Activated CD4-positive, alpha-beta T cell treated with anti-CD3 and anti-CD28 coated beads, Interleukin-2, amount 50 U/mL, for 4 hours (primary cell): ENCODE results near the gene HIVEP3.

Experiments used
- DNase-seq, 2 experiments: peaks; one replicate each; pipeline ENCODE4 v3.0.0-alpha.2; 2020

The HIVEP3 gene

DNA sequence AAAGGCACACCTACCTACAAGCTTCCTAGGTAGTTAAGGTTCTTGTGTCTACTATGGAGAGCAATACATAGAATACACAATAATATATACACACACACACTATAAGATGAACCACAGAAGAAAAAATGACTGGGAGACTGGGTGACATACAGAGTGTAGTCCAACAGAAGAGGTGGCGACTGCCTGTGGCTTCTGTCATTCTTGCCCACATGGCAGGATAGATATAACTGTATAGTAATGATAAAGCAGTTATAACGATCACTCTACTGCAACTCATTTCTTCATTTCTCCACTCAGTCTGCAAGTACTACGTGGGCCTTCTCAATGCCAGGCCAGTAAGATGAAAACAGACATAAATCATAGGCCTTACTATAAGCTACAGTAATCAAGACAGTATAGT, 320.4 kb downstream of the HIVEP3 start:
- no peak for DNase-seq

DNA sequence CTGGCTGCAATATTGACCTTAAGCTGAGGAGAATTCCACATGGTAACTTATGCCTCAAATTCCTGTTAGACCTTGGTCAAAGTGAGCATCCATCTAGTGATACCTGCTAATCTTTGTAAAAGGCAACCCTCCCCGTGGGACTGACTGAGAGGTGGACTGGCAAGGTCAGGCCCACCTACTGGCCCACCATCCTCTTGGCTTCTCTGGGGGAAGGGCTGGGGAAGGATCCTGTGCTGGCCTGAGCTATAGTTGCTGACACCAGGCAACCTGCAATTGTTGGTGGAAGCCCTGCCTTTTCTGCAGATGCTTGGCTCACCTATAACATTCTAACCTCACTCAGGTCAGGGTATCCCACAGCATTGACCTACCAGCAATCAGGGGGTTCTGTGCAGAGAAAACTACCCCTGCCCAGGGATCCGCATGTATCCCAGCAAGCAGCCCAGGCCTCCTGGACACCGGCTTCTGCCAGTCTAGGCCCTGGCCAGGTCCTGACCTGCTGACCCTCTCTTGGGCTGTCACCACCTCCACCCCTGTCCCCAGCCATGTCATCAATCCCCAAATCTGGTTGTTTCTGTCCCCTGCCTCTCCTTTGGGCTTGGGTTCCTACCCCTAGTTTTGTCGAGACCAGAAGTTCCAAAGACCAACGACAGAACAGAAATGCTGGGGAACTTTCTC, 326.1 kb downstream of the HIVEP3 start:
- no peak for DNase-seq

DNA sequence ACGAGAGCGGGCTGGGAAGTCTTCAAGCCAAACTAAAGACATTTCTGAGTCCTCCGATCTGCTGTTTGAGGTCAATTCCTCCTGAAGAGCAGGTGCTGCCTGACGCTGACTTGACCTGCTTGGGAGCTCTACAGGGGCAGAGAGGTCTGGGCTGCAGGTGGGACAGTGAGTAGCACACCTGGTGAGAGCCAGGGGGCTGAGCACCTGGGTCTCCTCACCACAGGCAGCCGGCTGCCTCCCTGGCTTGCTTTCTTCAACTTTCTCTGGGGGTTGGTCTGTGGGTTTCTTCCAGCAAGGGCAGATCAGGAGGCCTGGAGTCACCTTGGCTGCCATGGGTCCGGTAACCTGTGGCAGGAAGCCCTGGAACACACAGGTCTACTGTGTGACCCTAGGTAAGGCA, 326.8 kb downstream of the HIVEP3 start:
- DNase-seq, result no peak

DNA sequence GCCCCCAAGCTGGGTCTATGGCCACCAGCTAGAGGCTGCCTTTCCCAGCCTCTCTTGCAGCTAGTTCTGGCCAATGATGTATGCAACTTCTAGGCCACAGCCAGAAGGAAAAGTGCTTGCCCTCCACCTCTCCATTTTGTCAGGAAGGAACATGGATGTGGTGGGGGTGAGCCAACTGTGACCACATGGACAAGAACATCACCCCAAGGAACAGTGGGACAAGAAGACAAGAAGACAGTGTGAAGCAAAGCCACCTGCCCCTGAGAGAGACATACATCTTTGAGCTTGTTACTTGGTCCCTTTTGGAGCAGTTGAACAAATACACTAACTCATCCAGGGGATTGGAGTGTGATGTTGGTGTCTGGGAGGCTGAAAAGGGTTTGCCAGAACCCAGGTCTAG, 328.4 kb downstream of the HIVEP3 start:
- no peak for DNase-seq

DNA sequence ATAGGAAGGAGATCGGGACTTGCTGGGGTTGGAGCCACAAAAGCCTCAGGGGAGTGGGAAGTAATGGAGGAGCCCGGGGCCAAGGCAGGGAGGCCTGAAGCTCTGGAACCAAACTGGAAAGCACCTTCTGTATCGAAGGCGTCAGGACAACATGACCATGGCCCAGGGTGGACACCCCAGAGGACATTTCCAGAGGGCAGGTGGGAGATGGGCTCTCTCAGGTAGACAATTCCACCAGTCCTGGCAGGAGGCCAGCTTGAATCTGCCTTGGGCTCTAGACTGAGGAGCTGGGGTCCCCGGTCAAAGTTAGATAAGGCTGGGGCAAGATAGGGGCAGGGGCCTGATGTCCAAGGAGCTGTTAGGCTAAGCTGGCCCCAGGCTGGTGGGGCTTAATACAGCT, 329.3 kb downstream of the HIVEP3 start:
- no peak for DNase-seq

DNA sequence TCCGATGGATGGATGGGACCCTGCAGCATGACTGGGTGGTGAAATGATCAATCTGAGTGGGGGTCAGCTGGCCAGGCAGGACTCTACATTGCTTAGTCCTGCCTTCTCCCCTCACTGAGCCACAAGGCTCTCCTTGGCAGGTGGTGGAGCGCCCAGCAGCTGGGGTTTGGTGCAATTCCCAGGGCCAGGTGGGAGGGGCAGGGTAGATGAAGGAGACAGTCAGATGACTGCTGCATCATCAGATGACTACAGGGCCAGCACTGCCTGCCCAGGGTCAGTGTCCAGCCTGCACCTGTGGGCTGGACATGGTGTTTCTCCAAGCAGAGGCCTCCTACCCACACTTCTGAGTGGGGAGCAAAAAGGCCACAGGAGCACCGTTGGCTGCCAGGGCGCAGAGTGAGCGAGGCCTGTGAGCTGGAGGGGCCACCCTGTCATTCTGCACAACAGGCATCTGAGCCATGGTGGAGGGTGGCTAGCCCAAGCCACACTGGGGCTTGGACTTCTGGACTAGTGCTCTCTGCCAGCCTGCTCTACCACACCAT, 330.3 kb downstream of the HIVEP3 start:
- no peak for DNase-seq

DNA sequence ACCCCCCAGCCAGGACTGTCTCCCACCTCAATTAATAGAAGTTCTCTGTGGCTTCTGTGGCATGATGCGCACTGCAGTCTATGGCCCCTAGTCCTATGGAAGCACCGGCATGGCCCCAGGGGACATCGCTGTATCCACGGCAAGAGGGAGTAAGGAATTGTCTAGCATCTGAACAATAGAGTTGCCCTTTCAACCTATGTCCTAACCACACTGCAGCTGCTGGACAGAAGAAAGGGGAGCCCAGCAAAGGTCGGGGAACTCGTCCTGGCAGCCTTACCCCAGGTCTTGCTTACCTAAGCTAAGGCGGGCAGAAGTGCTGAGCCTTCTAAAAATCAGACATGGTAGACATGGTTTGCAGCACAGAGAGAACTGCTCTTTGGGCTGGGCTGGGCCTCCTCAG, 330.9 kb downstream of the HIVEP3 start:
- no peak for DNase-seq

DNA sequence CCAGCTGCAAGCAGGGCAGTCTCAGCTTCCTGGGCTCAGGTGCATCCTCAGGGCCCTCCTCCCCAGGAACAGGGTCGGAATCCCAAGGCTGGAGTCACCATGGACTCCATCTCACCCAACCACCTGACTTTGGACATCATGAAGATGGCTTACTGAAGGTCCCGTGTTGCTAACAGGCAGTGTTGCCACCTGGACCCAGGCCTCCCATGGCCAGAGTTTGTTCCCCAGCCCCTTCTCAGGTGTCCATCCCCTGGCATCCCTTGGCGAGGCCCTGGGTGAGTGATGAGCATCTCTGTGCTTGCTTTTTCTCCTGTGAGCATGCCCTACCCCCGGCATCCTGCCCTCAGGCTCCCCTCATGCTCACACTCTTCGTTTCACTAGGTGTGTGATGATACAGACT, 332.5 kb downstream of the HIVEP3 start:
- no peak for DNase-seq

DNA sequence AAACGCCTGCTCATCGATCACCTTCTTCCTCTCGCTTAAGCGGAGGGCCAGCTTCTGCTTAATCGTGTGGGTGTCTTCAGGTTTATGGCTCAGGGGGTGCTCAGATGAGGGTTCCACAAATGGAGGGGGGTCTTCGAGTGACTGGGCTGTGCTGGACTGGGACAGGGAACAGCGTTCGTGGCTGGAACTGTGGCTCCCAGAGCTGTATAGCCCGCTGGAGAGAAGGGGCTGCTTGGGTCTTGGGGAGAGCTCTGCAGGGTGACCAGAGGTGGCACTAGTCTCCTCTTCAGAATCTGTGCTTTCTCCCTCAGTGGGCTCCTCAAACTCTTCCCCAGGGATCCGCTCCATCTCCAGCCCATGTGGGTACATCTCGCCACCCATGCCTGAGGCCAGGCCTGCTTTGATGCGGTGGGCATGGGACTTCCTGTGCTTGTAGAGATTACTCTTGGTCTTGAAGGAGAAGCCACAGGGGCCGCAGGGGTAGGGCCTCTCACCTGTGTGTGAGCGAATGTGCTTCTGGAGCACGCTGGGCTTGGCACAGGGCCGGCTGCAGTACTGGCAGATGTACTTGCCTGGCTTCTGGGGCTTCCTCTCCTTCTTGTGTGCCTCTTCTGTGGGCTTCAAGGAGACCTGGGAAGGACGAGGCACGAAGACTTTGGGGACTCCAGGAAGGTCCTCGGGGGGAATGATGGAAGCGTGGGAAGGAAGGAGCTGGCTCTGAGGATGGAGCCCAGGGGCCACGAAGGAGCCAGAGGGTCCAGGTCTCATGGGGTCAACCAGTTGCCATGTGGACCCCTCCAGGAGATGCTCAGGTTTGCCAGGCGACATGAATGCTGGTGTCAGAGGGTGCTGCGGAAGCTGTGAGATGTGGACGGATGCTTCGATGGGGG, 334.8 kb downstream of the HIVEP3 start:
- no peak for DNase-seq

DNA sequence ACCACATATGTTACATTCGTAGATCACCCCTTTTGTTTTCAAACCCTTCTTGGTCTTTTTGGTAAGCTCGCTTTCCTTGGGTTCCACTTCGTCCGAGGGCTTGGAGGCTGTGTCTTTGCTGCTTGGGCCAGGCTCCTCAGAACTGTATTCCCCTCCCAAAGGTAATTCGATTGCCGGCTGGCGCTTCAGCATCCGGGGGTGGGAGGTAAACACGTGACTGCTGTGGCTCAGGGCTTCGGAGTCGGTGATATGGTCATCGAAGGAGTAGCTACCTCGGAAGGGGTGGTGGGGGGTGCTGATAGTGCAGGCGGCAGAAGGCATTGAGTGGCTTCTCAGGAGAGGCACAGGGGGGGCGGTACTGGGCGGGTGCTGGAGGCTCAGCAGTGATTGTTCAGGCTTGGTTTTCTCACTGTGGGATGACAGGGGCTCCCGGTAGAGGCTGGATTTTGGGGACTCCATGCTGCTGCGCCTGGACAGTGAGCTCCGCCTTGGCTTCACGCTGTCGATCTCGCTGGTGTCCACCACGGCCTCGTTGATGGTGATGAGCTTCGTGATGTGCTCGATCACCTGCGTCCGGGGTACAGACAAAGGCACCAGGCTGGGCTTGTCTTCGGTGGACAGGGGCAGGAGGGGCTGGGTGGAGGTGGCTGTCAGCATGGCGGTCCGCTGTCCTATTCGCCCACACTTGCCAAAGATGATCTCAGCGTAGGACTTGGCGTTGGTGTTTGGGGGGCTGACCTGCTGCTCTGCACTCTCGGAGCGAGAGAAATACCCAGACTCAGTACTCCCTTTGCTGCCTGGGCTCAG, 335.7 kb downstream of the HIVEP3 start:
- no peak for DNase-seq

DNA sequence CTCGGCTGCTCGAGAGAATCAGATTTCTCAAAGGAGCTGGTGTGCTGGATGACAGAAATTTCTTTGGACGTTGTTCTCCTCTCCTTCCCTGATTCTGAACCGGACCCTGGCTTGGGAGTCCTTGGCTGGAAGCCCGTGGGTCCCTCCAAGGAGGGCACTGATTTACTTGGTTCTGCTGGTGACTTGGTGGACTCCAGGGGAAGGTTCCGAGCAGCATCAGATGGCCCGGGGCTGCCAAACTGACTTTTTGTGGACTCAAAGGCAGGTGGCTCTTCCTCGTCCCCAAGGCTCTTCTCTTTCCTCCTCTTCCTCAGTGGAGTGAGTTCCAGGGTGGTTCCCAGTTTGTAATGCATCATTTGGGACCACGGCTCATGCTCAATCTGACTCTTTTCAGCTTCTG, 336.4 kb downstream of the HIVEP3 start:
- no peak for DNase-seq

DNA sequence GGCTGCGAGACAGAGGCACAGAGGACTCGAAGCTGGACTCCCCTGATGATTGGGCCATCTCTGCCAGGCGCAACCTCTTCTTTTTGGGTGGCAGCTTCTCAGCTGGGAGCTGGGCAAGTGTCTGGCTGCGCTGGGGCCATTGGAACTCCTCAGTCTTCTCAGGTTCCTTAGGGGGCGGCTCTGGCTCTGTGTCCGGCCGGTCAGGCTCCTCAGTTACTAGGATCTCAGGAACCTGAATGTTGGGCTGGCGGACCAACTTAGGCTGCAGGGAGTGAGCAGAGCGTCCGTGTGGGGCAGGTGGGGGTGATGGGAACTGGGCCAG, 336.8 kb downstream of the HIVEP3 start:
- DNase-seq, result no peak

DNA sequence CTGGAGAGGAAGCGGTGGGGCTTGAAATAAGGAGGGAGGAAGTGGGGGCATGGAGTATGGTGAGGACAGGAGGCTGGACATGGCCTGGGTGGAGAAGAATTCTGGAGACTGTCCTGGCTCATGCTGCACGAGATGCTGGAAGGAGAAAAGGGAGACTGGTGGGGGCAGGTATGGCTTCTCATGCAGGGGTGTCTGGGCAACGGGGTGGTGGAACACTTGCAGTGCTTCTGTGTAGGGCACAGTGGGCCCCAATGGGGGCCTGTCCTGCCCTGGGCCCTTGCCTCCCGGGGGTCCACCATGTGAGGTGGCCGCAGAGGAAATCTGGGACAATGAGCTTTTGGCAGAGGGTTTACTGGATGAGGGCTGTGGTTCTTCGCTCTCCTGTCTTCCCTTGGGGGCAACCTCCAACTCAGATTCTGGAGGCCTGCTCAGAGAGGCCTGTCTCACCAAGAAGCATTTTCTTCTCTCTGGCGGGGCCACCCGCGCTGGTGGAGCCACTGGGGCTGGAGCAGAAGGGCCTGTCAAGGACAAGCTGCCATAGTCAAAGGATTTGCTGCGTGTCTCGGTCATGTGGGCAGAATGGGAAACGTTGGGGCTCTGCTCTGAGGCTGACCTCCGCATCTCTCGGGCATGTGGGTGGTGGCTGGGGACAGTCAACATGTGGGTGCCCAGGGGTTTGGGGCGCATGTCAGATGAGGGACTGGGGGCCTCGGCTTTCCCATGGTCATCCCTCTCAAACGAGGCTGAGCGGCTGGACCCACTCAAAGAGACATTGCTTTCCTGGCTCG, 337.3 kb downstream of the HIVEP3 start:
- no peak for DNase-seq

DNA sequence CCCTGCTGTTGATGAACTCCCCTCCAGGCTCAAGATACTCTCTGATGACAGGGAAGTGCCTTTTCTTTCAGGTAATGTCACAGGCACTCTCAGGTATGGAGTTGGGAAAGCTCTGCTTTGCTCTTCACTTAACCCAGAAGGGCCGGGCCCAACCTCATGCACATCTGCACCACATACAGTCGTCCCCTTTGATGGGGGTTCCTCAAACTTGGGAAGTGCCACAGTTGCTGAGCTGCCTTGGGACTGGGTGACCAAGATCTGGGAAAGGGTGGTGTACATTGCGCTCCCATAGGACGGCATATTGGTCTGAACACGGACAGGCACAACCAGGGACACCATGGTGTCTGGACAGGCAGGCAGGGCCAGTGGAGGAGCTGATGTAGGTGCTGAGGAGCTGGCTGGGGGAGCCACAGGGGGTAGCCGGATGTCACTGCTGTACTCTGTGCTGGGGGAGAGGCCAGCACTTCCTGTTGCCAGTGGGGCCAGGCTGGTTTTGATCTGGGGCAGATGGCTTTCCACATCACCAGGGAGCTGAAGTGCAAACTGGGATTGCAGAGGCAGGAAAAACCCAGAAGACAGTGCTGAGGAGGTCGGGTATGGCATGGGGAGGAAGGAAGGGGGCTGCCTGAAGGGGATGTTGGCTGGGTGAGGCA, 338.1 kb downstream of the HIVEP3 start:
- DNase-seq, result no peak

DNA sequence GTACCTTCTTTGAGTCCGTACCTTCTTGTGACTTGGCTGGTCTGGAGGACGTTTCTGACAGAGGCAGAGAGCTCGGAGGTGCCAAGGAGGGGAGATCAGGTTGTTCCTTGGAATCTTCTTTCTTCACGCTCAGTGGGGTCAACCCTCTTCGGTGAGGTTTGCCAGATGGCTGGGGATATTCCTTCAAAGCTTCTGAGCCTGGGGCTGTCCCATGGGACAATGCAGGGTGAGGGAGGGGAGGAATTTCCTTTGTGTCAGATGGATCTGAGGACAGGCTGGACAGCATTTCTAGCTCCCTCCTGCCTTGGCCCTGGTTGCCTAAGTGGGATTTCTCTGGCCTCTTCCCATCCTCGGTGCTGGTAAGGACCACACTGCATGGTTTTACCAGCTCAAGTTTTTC, 338.7 kb downstream of the HIVEP3 start:
- no peak for DNase-seq

DNA sequence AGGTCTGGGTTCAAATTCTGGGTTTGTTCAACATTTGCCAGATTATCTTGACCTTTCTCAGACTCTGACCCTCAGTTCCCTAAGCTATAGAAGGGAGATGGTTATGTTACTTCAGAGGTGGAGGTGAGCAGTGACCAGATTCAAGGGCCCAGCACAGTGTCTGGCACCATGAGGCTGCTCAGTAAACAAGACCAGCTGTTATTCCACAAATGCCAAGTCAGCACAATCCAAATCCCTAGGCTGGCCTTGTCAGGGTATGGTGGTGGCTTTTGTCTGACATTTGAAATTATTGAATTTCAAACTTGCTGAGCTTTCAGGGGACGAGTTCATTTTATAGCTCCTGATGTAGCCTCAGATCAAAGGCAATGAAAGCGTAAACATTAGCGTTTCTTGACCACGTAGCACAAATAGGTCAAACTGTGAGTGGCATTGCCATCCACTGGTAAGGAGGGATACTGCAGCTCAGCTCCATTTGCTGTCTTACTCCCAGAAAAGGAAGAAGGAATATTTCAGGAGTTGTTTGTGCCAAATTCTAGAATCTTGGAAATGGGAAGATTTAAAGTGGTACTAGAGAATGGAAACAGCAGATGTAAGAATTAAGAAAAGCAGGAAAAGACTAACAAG, 339.9 kb downstream of the HIVEP3 start:
- DNase-seq, result no peak

DNA sequence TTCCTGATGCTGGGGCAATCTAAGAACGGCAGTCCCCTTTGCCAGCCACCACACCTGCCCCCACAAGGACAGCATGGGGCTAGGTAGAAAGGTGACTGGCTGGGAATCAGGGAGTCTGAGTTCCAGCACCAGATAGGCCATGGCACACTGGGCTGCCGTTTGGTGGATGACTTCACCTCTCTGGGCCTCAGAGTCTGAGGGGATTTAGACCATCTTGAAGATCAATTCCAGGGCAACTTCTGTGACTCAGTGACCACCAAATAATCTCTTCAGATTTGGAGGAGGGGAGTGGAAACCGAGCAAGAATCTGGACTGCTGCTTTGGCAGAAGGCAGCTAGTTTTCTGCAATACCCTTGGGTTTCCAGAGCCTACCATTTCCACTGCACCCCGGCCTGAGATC, 342.1 kb downstream of the HIVEP3 start:
- no peak for DNase-seq

DNA sequence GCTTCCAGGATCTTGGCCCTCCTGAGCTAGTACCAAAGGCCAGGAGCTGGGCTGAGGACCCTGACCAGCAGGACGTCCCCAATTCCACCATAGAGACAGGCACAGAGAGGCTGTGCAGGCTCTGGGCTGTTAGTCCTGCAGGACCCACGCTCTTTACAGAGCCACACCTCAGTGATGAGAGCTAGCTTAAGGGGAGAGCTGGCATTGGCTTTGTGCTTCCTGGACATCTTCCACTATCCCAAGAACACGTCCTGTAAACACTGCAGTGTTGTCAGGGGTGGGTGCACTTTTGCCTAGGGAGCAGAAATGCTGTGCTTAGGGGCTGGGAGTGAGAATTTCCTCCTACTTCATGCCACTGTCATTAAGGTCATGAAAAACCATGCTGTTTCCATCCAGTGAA, 342.5 kb downstream of the HIVEP3 start:
- DNase-seq, result no peak

DNA sequence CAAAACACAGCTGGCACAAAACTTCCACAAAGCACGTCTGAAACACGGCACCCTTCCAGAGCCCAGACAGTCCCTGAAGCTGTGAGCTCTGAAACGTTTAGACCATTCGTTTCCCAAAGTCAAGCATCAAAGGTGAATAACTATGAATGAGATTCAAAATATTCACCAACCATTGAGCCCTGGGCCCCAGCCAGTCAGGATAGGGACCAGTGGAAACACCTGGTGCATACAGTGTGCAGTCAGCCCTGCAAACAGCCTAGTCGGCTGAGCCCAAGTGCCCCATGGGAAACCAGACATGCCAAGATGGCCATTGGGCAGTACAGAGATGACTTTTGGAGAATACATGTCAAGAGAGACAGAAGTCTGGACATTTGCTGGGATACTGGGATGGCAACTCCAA, 343.9 kb downstream of the HIVEP3 start:
- no peak for DNase-seq

DNA sequence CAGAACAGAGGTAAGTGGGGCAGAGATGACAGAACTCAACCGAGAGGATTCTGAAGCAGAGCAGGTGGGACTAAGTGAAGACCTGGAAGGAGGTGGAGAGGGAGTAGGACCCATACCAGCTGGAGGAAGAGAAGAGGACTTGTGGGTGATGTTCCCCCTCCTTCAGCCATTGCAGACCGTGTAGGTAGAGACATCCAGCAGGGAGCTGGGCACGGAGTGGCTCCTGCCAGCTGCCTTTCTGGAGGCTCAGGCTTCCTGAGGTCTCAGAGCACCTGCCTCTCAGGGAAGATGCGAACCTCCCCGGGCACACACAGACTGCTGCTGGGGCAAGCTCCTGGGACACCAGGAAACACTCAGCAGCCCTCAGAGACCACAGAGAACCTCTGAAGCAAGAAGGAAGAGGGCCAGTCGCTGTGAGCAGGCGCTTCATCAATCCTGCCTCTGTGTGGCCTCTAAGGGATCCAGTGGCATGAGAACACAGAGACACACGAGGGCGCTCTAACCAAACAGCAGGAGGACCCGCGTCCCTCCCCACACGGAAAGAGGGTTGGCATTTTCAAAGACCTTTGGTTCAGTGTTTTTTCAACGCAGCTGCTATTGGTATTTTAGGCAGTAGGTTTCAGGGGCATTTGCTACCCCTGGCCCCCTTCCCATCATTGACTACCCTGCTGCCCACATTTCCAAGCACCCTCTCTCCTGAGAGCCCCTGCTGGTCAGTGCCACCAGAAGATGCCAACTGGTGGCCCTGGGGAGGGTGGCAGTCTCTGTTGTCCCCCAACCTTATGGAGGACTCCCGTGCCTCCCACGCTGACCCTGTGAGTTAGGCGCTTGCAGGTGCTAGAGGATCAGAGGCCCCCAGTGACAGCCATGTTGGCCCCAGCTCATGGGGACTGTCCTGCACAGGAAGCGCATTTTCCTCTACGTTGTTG, 344.7 kb downstream of the HIVEP3 start:
- peak; percentile 79 to 80 for DNase-seq

DNA sequence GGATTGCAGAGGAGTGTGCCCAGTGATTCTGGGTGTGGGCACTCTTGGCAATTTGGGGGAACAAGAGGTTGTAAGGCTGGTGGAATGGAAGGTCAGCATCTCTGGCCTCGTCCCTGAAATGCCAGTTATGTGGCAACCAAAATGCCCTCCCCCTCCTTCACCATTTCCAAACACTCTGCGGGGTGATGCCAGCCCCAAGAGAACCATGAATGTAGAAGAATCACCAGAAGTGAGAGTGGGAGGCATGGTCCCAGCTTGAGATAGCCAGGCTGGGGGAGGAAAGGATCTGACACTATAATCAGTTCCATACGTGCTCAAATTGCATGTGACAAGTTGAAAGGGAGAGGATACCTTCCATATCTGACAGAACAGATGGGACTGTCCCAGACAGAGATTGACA, 345.5 kb downstream of the HIVEP3 start:
- DNase-seq, result no peak
